Measurements from ENCODE around the gene KIF1A. TPM values are rescaled to one million over a fixed set of nuclear protein-coding genes. Genes with fewer than 3 reads are reported as not detected.

Gene KIF1A
- total RNA-seq, 1 experiment from 2014 or later, result 298 TPM

GRCh38 chr2:240722796-240723735 lies 97.0 kb downstream of the KIF1A start:
- no peaks in the 10 kb centered on the region for H3K27me3 Mint-ChIP-seq (ENCODE audit: unreplicated experiment)
- DNase-seq, result no peak
- CTCF ChIA-PET, result no interaction called here
- H3K27ac Mint-ChIP-seq (ENCODE audit: unreplicated experiment), result no peak overlapping the region
- H3K9me3 Mint-ChIP-seq (ENCODE audit: low read depth, unreplicated experiment), result no peaks in the 10 kb centered on the region
- TF ChIP-seq, protein P1, sequence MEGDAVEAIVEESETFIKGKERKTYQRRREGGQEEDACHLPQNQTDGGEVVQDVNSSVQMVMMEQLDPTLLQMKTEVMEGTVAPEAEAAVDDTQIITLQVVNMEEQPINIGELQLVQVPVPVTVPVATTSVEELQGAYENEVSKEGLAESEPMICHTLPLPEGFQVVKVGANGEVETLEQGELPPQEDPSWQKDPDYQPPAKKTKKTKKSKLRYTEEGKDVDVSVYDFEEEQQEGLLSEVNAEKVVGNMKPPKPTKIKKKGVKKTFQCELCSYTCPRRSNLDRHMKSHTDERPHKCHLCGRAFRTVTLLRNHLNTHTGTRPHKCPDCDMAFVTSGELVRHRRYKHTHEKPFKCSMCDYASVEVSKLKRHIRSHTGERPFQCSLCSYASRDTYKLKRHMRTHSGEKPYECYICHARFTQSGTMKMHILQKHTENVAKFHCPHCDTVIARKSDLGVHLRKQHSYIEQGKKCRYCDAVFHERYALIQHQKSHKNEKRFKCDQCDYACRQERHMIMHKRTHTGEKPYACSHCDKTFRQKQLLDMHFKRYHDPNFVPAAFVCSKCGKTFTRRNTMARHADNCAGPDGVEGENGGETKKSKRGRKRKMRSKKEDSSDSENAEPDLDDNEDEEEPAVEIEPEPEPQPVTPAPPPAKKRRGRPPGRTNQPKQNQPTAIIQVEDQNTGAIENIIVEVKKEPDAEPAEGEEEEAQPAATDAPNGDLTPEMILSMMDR (IDR thresholded peaks at IDR 0.05; ENCODE audit: unreplicated experiment), result no peak
- H3K36me3 Mint-ChIP-seq (ENCODE audit: insufficient read depth, unreplicated experiment), result peaks cover 76% of the 10 kb centered on the region
- intact Hi-C loops (cut with micrococcal nuclease; ENCODE audit: unreplicated experiment), result no loop called here
- no TSS peak for BruUV-seq (replicated peaks)
- no peak overlapping the region for H3K4me3 Mint-ChIP-seq (ENCODE audit: low read depth, unreplicated experiment)
- no peaks in the 10 kb centered on the region for H3K4me1 Mint-ChIP-seq (ENCODE audit: low read depth, unreplicated experiment)

DNA sequence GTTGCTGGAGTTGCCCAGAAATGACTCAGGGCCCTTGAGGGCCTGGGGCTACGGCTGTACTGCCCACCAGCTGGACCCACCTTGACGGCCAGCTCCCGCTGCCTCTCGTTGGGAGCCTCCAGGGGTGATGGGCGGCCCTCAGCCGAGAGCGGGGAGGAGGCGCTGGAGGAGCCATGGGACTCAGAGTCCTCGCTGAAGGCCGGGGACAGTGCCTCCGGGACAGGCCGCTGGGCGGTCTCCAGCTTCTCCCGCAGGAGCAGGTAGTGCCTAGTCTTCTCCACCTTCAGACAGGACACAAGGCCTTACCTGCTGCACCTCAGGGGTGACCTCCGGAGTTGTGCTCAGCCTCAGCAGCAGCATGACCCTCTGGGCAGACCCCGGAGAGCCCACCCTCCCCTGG lies 97.6 kb downstream of the KIF1A start:
- BruUV-seq (replicated peaks), result no TSS peak
- Mint-ChIP-seq H3K4me1 (ENCODE audit: low read depth, unreplicated experiment) (no peaks in the 10 kb centered on the region), H3K27ac (ENCODE audit: unreplicated experiment) (no peak overlapping the region), H3K9me3 (ENCODE audit: low read depth, unreplicated experiment) (no peaks in the 10 kb centered on the region), H3K4me3 (ENCODE audit: low read depth, unreplicated experiment) (no peak overlapping the region), H3K27me3 (ENCODE audit: unreplicated experiment) (no peaks in the 10 kb centered on the region), H3K36me3 (ENCODE audit: insufficient read depth, unreplicated experiment) (peaks cover 73% of the 10 kb centered on the region)
- TF ChIP-seq, protein P1 (IDR thresholded peaks at IDR 0.05; ENCODE audit: unreplicated experiment), result no peak
- intact Hi-C loops (cut with micrococcal nuclease; ENCODE audit: unreplicated experiment), result no loop called here
- no peak for DNase-seq
- CTCF ChIA-PET, result no interaction called here

GRCh38 chr2:240721596-240722180 lies 98.3 kb downstream of the KIF1A start:
- no peaks in the 10 kb centered on the region for H3K9me3 Mint-ChIP-seq (ENCODE audit: low read depth, unreplicated experiment)
- intact Hi-C loops (cut with micrococcal nuclease; ENCODE audit: unreplicated experiment), result no loop called here
- CTCF ChIA-PET, result no interaction called here
- no peak overlapping the region for H3K4me3 Mint-ChIP-seq (ENCODE audit: low read depth, unreplicated experiment)
- H3K36me3 Mint-ChIP-seq (ENCODE audit: insufficient read depth, unreplicated experiment), result peaks cover 69% of the 10 kb centered on the region
- BruUV-seq (replicated peaks), result no TSS peak
- TF ChIP-seq, protein P1 (IDR thresholded peaks at IDR 0.05; ENCODE audit: unreplicated experiment), result no peak
- no peaks in the 10 kb centered on the region for H3K27me3 Mint-ChIP-seq (ENCODE audit: unreplicated experiment)
- H3K27ac Mint-ChIP-seq (ENCODE audit: unreplicated experiment), result no peak overlapping the region
- no peaks in the 10 kb centered on the region for H3K4me1 Mint-ChIP-seq (ENCODE audit: low read depth, unreplicated experiment)
- no peak for DNase-seq

GRCh38 chr2:240720686-240721595 lies 99.1 kb downstream of the KIF1A start:
- Mint-ChIP-seq H3K9me3 (ENCODE audit: low read depth, unreplicated experiment) (no peaks in the 10 kb centered on the region), H3K4me1 (ENCODE audit: low read depth, unreplicated experiment) (no peaks in the 10 kb centered on the region), H3K36me3 (ENCODE audit: insufficient read depth, unreplicated experiment) (peaks cover 69% of the 10 kb centered on the region), H3K27ac (ENCODE audit: unreplicated experiment) (no peak overlapping the region), H3K4me3 (ENCODE audit: low read depth, unreplicated experiment) (no peak overlapping the region), H3K27me3 (ENCODE audit: unreplicated experiment) (no peaks in the 10 kb centered on the region)
- BruUV-seq (replicated peaks), result no TSS peak
- TF ChIP-seq, protein P1 (IDR thresholded peaks at IDR 0.05; ENCODE audit: unreplicated experiment), result no peak
- CTCF ChIA-PET, result no interaction called here
- no peak for DNase-seq
- intact Hi-C loops (cut with micrococcal nuclease; ENCODE audit: unreplicated experiment), result no loop called here
